Stimulated activated CD8-positive, alpha-beta memory T cell treated with anti-CD3 and anti-CD28 coated beads, Interleukin-4, amount 100 ng/mL, for 48 hours (primary cell): ENCODE results near the gene HOXD12.

Source experiments
- DNase-seq: peaks from one replicate; pipeline ENCODE4 v3.0.0-alpha.2; 2020

The HOXD12 gene

DNA sequence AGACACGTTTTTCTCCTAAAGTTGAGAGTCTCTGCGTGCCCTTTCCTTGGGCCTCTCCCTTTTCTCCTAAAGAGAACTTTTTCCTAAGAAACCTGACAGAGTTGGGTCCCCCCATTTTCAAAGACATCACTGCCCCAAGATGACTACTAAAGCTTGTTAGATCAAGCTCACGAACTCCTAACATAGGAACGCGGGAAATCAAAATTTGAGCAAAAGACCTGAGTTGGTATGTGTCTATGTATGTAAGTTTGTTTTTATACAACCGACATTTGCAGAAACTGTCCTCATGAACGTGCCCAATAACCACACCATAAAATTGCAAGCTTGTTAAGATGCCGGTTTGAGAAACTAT, 5.7 kb upstream of the HOXD12 start:
- DNase-seq = no peak

- no peak for DNase-seq
Measured at GRCh38 chr2:176094349-176094748, 5.2 kb upstream of the HOXD12 start.

- DNase-seq = no peak
Measured at GRCh38 chr2:176095421-176095820, 4.2 kb upstream of the HOXD12 start.

GRCh38 chr2:176096243-176096985, 3.2 kb upstream of the HOXD12 start:
- no peak for DNase-seq

DNA sequence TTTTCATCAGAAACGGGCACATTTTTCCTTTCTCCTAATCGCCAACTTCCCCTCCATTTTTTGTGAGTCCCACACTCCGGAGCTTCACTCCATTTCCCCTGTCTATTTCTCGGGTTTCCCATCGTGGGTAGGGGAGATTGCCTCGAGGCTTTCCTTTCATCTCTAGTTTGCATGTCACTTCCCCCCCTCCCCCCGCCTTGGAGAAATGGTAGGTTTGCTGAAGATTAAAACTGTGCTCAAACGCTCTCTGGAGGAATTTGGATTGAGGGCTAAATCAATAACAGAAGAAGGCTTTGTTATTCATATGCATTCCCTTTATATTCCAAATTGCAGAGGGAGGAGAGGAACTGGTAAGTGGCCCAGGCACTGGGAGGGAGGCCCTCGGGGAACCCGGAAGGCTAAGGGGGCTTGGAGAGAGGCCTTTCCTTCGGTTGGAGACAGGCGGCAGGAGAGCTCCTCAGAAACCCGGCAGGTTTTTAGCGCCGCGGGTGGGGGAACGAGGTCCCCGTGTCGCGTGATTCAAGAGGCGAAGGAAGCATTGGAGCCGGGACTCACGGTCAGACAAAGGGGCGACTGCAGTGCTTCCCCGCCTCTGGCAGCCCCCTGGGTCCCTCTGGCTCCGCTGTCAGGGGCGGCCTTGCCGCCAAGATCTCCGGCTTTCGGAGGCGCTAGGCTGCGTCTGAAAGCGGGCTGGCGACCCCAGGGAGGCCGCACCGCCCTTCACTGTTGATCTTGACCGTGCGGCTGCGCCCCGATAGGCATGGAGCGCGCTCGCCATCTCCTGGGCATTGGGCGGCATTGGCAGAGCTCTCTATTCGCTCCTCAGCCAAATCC, 2.4 kb upstream of the HOXD12 start:
- DNase-seq = peak; percentile 76

DNA sequence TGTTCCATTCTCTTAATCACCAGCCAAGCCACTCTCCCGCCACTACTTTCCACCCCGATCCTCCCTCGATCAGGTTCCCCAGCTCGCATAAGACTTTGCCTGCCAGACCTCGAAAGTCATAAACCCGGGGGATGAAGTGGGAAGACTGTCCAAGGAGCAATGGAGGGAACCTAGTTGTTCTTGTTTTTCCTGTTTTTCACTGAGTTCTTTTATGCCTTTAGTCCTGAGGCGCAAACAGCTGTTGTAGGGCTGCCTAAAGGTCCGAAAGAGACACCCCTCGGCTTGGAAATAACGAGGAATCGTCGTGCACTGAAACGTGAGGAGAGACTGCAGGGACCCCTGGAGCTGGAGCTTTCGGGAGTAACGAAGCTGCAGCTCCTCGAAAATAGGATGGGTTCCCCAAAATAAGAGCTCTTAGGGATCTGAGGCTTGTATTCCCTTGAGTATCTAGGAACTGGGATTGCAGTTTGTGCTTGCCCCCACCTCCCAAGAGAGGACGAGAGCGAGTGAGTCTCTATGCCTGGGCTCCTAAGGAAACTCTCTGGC, 1.7 kb upstream of the HOXD12 start:
- DNase-seq = no peak

GRCh38 chr2:176098366-176099158, 1.0 kb upstream of the HOXD12 start:
- DNase-seq = no peak

- DNase-seq = peak; percentile 22
Measured at GRCh38 chr2:176099159-176099727, 352 bp upstream of the HOXD12 start.

- no peak for DNase-seq
Measured at GRCh38 chr2:176100547-176101140, 1.0 kb downstream of the HOXD12 start.

DNA sequence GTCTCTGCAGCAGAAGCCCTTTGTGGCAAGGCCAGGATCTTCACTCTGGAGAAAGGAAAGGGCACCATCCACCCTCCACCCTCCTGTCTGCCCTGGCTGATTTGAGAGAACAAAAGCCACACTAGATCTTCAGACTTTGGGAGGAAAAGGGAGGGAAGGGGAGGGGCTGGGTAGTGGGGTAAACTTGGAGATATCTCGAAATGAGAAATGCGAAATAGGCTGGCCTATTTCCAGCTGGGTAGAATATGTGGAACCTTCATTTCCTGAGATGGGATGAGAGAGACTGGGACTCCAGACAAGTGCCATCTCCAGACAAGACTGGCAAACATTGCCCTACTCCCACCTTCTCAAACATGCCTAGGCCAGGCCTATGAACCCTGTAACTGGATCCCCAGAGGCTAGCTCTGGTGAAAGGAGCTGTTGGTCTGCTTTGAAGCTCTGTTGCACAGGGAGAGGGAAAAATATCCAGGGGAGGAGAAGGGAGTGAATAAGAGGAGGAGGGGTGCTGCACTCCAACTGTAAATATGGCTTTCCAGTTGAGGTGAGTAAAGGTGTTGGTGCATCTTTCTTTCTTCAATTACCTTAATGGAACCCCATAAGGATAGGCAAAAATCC, 1.7 kb downstream of the HOXD12 start:
- no peak for DNase-seq

- no peak for DNase-seq
Measured at GRCh38 chr2:176101842-176102241, 2.2 kb downstream of the HOXD12 start.

DNA sequence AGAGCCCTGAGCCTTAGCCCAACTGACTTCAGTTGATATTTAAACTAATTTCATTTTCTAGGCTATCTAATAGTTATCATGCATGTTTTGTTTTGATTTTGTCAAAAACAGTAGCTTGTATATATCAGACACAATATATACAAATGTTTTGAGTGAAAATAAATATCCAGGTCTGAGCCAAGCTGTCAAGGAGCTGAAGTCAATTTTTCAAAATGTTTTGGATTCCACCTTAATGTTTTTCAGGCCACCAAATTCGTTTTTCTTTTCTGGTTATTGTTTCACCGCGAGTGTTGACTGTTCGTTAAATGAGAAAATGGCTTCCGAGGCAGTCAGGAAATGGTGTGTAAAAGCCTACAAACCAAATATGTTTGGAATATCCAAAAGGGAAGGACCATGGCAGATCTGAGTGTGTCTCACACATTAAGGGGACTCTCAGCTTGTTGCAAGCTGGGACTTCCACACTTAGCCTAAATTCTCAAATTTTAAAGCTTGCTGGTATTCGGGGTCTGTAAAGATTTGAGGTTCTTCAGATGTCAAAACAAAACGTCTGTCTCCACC, 2.8 kb downstream of the HOXD12 start:
- DNase-seq = no peak

GRCh38 chr2:176103194-176103593, 3.6 kb downstream of the HOXD12 start:
- DNase-seq = no peak

- no peak for DNase-seq
Measured at GRCh38 chr2:176103742-176104315, 4.2 kb downstream of the HOXD12 start.

- DNase-seq = no peak
Measured at GRCh38 chr2:176104316-176105077, 4.9 kb downstream of the HOXD12 start.

GRCh38 chr2:176105078-176105729, 5.6 kb downstream of the HOXD12 start:
- DNase-seq = no peak

- no peak for DNase-seq
Measured at GRCh38 chr2:176105730-176106580, 6.4 kb downstream of the HOXD12 start.

DNA sequence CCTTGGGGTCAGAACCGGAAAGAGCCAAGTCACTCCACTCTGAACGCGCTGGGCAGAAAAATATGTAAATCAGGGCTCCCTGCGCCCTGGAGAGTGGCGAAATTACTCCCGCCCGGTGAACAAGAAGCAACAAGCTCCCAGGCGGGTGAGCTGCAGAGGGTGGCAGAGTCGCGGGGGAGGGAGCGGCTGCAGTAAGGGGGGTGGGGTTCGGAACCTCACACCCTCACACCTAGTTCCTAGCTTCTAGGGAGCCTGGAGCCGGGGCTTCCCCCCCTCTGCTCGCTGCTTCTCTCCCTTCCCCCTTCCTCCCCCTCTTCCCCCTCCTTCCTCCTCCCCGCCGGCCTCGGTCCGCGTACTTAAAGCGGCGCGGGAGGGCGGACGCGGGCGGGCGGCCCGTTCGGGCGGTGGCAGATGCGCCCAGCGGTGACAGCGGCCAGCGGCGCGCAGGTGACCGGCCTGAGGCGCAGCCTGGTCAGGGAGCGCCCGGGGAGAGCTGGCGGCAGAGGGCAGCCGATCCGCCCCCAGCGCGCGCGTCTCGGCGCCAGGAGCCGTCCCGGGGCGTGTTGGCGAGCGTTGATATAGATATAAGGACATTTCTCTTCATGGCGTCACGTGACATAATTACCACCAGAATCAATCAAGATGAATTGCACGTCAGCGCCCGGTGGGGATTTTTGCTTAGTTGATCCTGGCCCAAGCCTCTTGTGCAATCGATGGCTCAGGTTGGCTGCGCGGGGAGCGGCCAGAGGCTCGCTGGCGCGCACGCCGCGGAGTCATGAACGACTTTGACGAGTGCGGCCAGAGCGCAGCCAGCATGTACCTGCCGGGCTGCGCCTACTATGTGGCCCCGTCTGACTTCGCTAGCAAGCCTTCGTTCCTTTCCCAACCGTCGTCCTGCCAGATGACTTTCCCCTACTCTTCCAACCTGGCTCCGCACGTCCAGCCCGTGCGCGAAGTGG, 7.3 kb downstream of the HOXD12 start, which contains the start of gene HOXD11:
Gene HOXD11 (plus strand): TSS at position 700 of the 959 bp plus-strand sequence. CDS start 76 bp downstream, at position 776.
- no peak for DNase-seq
